HUES6 (cell line): ENCODE results near the gene TMEM39B.
"Not testable (repeated sequence)": the region's sequence is repeated elsewhere in the genome, so short reads cannot be mapped to it uniquely, and the experiment has no call there.

ENCODE experiments used
- H3K27ac ChIP-seq: 2 replicates; pipeline ENCODE4 v1.7.0; 2013; ENCODE audit warnings: low read depth, mild to moderate bottlenecking, low read length, inconsistent platforms
- H3K27me3 ChIP-seq: 2 replicates; pipeline ENCODE4 v1.6.1; 2013; ENCODE audit warnings: low read length; ENCODE audit not compliant: control insufficient read depth, insufficient read depth
- H3K36me3 ChIP-seq: 2 replicates; pipeline ENCODE4 v1.6.1; 2013; ENCODE audit warnings: low read length; ENCODE audit not compliant: control insufficient read depth, insufficient read depth
- H3K4me1 ChIP-seq: 2 replicates; pipeline ENCODE4 v1.6.1; 2013; ENCODE audit warnings: low read length; ENCODE audit not compliant: control insufficient read depth, insufficient read depth
- H3K4me3 ChIP-seq: 2 replicates; pipeline ENCODE4 v1.5.1; 2013; ENCODE audit warnings: low read depth, low read length
- H3K9ac ChIP-seq: one replicate; pipeline ENCODE4 v1.6.1; 2013; ENCODE audit warnings: mild to moderate bottlenecking, low read length
- H3K9me3 ChIP-seq: 2 replicates; pipeline ENCODE4 v1.6.1; 2013; ENCODE audit warnings: low read depth, low read length; ENCODE audit not compliant: control insufficient read depth, insufficient read depth

The TMEM39B gene

GRCh38 chr1:32068957-32069588 is 3.7 kb upstream of the TMEM39B start:
- peaks cover 20% of the 10 kb centered on the region for H3K4me1 ChIP-seq
- H3K9ac ChIP-seq: no peak overlapping the region
- no peak overlapping the region for H3K4me3 ChIP-seq
- no peaks in the 10 kb centered on the region for H3K27me3 ChIP-seq
- H3K9me3 ChIP-seq: no peaks in the 10 kb centered on the region
- H3K36me3 ChIP-seq: no peaks in the 10 kb centered on the region
- H3K27ac ChIP-seq: no peak overlapping the region

GRCh38 chr1:32071758-32072621 is 749 bp upstream of the TMEM39B start:
- Histone ChIP-seq H3K27ac (peak overlapping the region; percentile 84; the same call in 1 of the 2 replicates), H3K27me3 (no peaks in the 10 kb centered on the region), H3K9me3 (no peaks in the 10 kb centered on the region), H3K36me3 (peaks cover 21% of the 10 kb centered on the region), H3K4me1 (peaks cover 20% of the 10 kb centered on the region), H3K4me3 (peak overlapping the region; percentile 97), H3K9ac (peak overlapping the region; percentile 92)

- Histone ChIP-seq H3K9me3 (no peaks in the 10 kb centered on the region), H3K9ac (no peak overlapping the region), H3K27me3 (no peaks in the 10 kb centered on the region), H3K4me1 (peaks cover 17% of the 10 kb centered on the region), H3K4me3 (peak overlapping the region; percentile 97), H3K36me3 (peaks cover 37% of the 10 kb centered on the region), H3K27ac (no peak overlapping the region)
Observed at GRCh38 chr1:32073299-32074229, 825 bp downstream of the TMEM39B start.

GRCh38 chr1:32074841-32075240 is 2.1 kb downstream of the TMEM39B start:
- Histone ChIP-seq H3K9me3 (no peaks in the 10 kb centered on the region), H3K27ac (no peak overlapping the region), H3K9ac (no peak overlapping the region), H3K4me3 (no peak overlapping the region), H3K4me1 (peaks cover 8% of the 10 kb centered on the region), H3K36me3 (peaks cover 43% of the 10 kb centered on the region), H3K27me3 (no peaks in the 10 kb centered on the region)

GRCh38 chr1:32077451-32077850 is 4.7 kb downstream of the TMEM39B start:
- Histone ChIP-seq H3K4me1 (no peaks in the 10 kb centered on the region), H3K27ac (no peak overlapping the region), H3K27me3 (no peaks in the 10 kb centered on the region), H3K36me3 (peaks cover 51% of the 10 kb centered on the region), H3K9ac (no peak overlapping the region), H3K4me3 (no peak overlapping the region), H3K9me3 (no peaks in the 10 kb centered on the region)

- Histone ChIP-seq H3K4me3 (no peak overlapping the region), H3K27me3 (no peaks in the 10 kb centered on the region), H3K9me3 (no peaks in the 10 kb centered on the region), H3K9ac (no peak overlapping the region), H3K36me3 (peaks cover 48% of the 10 kb centered on the region), H3K4me1 (no peaks in the 10 kb centered on the region), H3K27ac (no peak overlapping the region)
Observed at GRCh38 chr1:32082022-32082421, 9.3 kb downstream of the TMEM39B start.

GRCh38 chr1:32086381-32086780 is 13.6 kb downstream of the TMEM39B start:
- not testable (repeated sequence) for H3K9me3 ChIP-seq

GRCh38 chr1:32091176-32091575 is 18.4 kb downstream of the TMEM39B start:
- Histone ChIP-seq H3K4me1 (no peaks in the 10 kb centered on the region), H3K4me3 (no peak overlapping the region), H3K9ac (no peak overlapping the region), H3K27me3 (no peaks in the 10 kb centered on the region), H3K27ac (no peak overlapping the region), H3K9me3 (no peaks in the 10 kb centered on the region), H3K36me3 (peaks cover 49% of the 10 kb centered on the region)

More at GRCh38 chr1:32086381-32086780, 13.6 kb downstream of the TMEM39B start:
- H3K36me3 ChIP-seq: peaks cover 32% of the 10 kb centered on the region
- not testable (repeated sequence) for H3K27me3 ChIP-seq, H3K9ac ChIP-seq, H3K4me3 ChIP-seq, H3K27ac ChIP-seq, H3K4me1 ChIP-seq

GRCh38 chr1:32091591-32091990 is 18.9 kb downstream of the TMEM39B start:
- Histone ChIP-seq H3K9ac (no peak overlapping the region), H3K36me3 (peaks cover 50% of the 10 kb centered on the region), H3K9me3 (no peaks in the 10 kb centered on the region), H3K4me1 (no peaks in the 10 kb centered on the region), H3K27me3 (no peaks in the 10 kb centered on the region), H3K4me3 (no peak overlapping the region), H3K27ac (no peak overlapping the region)

GRCh38 chr1:32094746-32095521 is 22.2 kb downstream of the TMEM39B start:
- Histone ChIP-seq H3K27me3 (no peaks in the 10 kb centered on the region), H3K4me1 (no peaks in the 10 kb centered on the region), H3K27ac (no peak overlapping the region), H3K9ac (no peak overlapping the region), H3K9me3 (no peaks in the 10 kb centered on the region), H3K36me3 (peaks cover 59% of the 10 kb centered on the region), H3K4me3 (no peak overlapping the region)
